Prostate gland (tissue), 2 donors: Measurements from ENCODE around the gene ESPN.

Experiments used
- POLR2A ChIP-seq: fragments of 450-650 bp; IDR thresholded peaks from one replicate; pipeline ENCODE4 v1.6.1; 2016; ENCODE audit warnings: antibody characterized with exemption, mild to moderate bottlenecking
- POLR2AphosphoS5 ChIP-seq: sonication (generic); formaldehyde crosslinking; IDR thresholded peaks from one replicate; pipeline ENCODE4 v1.6.1; 2017; ENCODE audit warnings: antibody characterized with exemption
- TF ChIP-seq, protein P1 (sequence below), 4 experiments: fragments of 200-600 bp in 2 of 4; fragments of 450-650 bp in 2 of 4; sonication (generic) in 2 of 4; IDR thresholded peaks; 1 replicate in 3 of 4; 2 replicates in 1 of 4; pipeline ENCODE4 v1.5.1; 2016 to 2019; ENCODE audit warnings: antibody characterized with exemption in 4 of 4, mild to moderate bottlenecking in 2 of 4, moderate library complexity in 2 of 4

DNA sequence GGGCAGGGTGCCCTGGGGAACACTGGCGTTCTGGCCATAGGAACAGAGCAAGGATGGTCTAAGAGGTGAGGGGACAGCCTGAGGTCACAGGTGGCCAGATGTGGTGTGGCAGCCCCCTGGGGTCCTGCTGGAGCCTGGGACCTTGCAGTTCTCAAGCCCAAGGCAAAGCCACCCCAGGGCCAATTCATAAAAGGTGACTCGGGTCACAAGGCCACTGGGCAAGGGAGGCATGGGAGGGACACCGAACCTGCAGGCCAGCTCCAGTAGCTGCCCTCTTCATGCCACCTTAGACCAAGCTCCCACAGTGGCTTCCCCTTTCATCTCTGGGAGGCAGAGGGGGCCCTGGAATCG is 22.1 kb downstream of the ESPN start:
- TF ChIP-seq POLR2A (no peak), POLR2AphosphoS5 (no peak)
- TF ChIP-seq, protein P1, sequence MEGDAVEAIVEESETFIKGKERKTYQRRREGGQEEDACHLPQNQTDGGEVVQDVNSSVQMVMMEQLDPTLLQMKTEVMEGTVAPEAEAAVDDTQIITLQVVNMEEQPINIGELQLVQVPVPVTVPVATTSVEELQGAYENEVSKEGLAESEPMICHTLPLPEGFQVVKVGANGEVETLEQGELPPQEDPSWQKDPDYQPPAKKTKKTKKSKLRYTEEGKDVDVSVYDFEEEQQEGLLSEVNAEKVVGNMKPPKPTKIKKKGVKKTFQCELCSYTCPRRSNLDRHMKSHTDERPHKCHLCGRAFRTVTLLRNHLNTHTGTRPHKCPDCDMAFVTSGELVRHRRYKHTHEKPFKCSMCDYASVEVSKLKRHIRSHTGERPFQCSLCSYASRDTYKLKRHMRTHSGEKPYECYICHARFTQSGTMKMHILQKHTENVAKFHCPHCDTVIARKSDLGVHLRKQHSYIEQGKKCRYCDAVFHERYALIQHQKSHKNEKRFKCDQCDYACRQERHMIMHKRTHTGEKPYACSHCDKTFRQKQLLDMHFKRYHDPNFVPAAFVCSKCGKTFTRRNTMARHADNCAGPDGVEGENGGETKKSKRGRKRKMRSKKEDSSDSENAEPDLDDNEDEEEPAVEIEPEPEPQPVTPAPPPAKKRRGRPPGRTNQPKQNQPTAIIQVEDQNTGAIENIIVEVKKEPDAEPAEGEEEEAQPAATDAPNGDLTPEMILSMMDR (IDR thresholded peaks at IDR 0.05), result no peak
